Endodermal cell (in vitro differentiated cells): Measurements from ENCODE around the gene NDN. TPM values are rescaled to one million over a fixed set of nuclear protein-coding genes. Genes with fewer than 3 reads are reported as not detected.

Experiments
- DNase-seq: peaks from one replicate; pipeline ENCODE4 v3.0.0-alpha.2; 2017
- H3K27ac ChIP-seq: 2 replicates; pipeline ENCODE4 v1.5.1; 2013; ENCODE audit warnings: mild to moderate bottlenecking, low read depth, low read length, moderate library complexity
- H3K27me3 ChIP-seq: 2 replicates; pipeline ENCODE4 v1.6.1; 2013; ENCODE audit warnings: mild to moderate bottlenecking, low read length, moderate library complexity; ENCODE audit not compliant: insufficient read depth, control insufficient read depth, poor library complexity, severe bottlenecking
- H3K36me3 ChIP-seq: 2 replicates; pipeline ENCODE4 v1.7.0; 2013; ENCODE audit warnings: mild to moderate bottlenecking, low read length, moderate library complexity; ENCODE audit not compliant: control insufficient read depth, insufficient read depth
- H3K4me1 ChIP-seq: one replicate; pipeline ENCODE4 v1.7.0; 2013; ENCODE audit warnings: low read length; ENCODE audit not compliant: control insufficient read depth, insufficient read depth
- H3K4me3 ChIP-seq: 2 replicates; pipeline ENCODE4 v1.5.1; 2013; ENCODE audit warnings: mild to moderate bottlenecking, low read length, moderate library complexity
- H3K9ac ChIP-seq: 2 replicates; pipeline ENCODE4 v1.6.1; 2013; ENCODE audit warnings: mild to moderate bottlenecking, low read length, moderate library complexity; ENCODE audit not compliant: poor library complexity, severe bottlenecking; ENCODE audit errors: extremely low read depth
- H3K9me3 ChIP-seq: 2 replicates; pipeline ENCODE4 v1.6.1; 2013; ENCODE audit warnings: mild to moderate bottlenecking, low read length, moderate library complexity; ENCODE audit not compliant: control insufficient read depth
- H3K27ac Mint-ChIP-seq: 2 replicates; pipeline ENCODE4 v1.8.0; 2020; ENCODE audit warnings: mixed read lengths
- H3K27me3 Mint-ChIP-seq: 2 replicates; pipeline ENCODE4 v1.8.0; 2021; ENCODE audit warnings: mild to moderate bottlenecking, mixed read lengths; ENCODE audit not compliant: insufficient read depth
- H3K36me3 Mint-ChIP-seq: 2 replicates; pipeline ENCODE4 v1.8.0; 2020; ENCODE audit warnings: low read depth, mixed read lengths
- H3K4me1 Mint-ChIP-seq: 2 replicates; pipeline ENCODE4 v1.8.0; 2020; ENCODE audit warnings: mixed read lengths
- H3K4me3 Mint-ChIP-seq: 2 replicates; pipeline ENCODE4 v1.8.0; 2020; ENCODE audit warnings: mild to moderate bottlenecking, moderate library complexity, mixed read lengths
- H3K9me3 Mint-ChIP-seq: 2 replicates; pipeline ENCODE4 v1.8.0; 2020; ENCODE audit warnings: mild to moderate bottlenecking, mixed read lengths
- CTCF ChIP-seq: fragments of 200-600 bp; sonication (generic); conservative IDR thresholded peaks from 2 replicates; pipeline ENCODE4 v1.5.0; 2021; ENCODE audit warnings: antibody characterized with exemption, mild to moderate bottlenecking
- WGBS, 2 experiments: methylation state at CpG; one replicate each; pipeline versions ENCODE4 v1.1.5 to v1.1.7; 2013; ENCODE audit warnings: missing lambda C conversion rate in 2 of 2, mixed read lengths in 1 of 2; ENCODE audit not compliant: insufficient coverage in 1 of 2, insufficient read length in 1 of 2; 5-methylcytosine and 5-hydroxymethylcytosine counted together
- total RNA-seq, 2 donors: library from RNA; stranded (reverse); fragmentation: NEBNext Ultra II Directional in 1 of 2; extraction: Animal tissue kit (Norgen Biotek cat#: 25700) in 1 of 2; gene quantifications; 2 replicates in 1 of 2; 3 replicates in 1 of 2; pipeline ENCODE4 v1.2.1, GENCODE V29; 2021

NDN gene
- total RNA-seq, 2 donors from 2014 or later, result 40.3 to 41.8 TPM

- H3K27ac ChIP-seq, result no peak overlapping the region
- WGBS, 2 experiments, result 68 to 86% methylated on average over 3 to 5 of the region's 5 CpGs
- Mint-ChIP-seq H3K27ac (no peak overlapping the region), H3K36me3 (peaks cover 4% of the 10 kb centered on the region), H3K4me3 (no peak overlapping the region), H3K9me3 (peaks cover 59% of the 10 kb centered on the region), H3K27me3 (no peaks in the 10 kb centered on the region), H3K4me1 (no peaks in the 10 kb centered on the region)
- TF ChIP-seq CTCF, result no peak
- H3K4me3 ChIP-seq, result no peak overlapping the region
- H3K36me3 ChIP-seq, result no peaks in the 10 kb centered on the region
- H3K4me1 ChIP-seq, result no peaks in the 10 kb centered on the region
- no peaks in the 10 kb centered on the region for H3K27me3 ChIP-seq
- H3K9me3 ChIP-seq, result peaks cover 27% of the 10 kb centered on the region
- no peak overlapping the region for H3K9ac ChIP-seq
- DNase-seq, result peak; percentile 68
Observed at GRCh38 chr15:23690450-23690852, 3.3 kb upstream of the NDN start.

- Histone ChIP-seq H3K4me3 (no peak overlapping the region), H3K4me1 (no peaks in the 10 kb centered on the region), H3K9me3 (peaks cover 22% of the 10 kb centered on the region), H3K27ac (no peak overlapping the region), H3K36me3 (no peaks in the 10 kb centered on the region), H3K27me3 (no peaks in the 10 kb centered on the region), H3K9ac (no peak overlapping the region)
- Mint-ChIP-seq H3K9me3 (peaks cover 55% of the 10 kb centered on the region), H3K4me1 (no peaks in the 10 kb centered on the region), H3K27ac (no peak overlapping the region), H3K36me3 (peaks cover 4% of the 10 kb centered on the region), H3K27me3 (no peaks in the 10 kb centered on the region), H3K4me3 (no peak overlapping the region)
- no peak for DNase-seq
- WGBS, 2 experiments, result 92 to 94% methylated on average over 3 to 4 of the region's 4 CpGs
- TF ChIP-seq CTCF, result no peak
Observed at GRCh38 chr15:23690015-23690414, 2.9 kb upstream of the NDN start.

GRCh38 chr15:23686466-23687142 lies 501 bp downstream of the NDN start:
- H3K27me3 ChIP-seq, result no peaks in the 10 kb centered on the region
- peak; percentile 54 for DNase-seq
- no peaks in the 10 kb centered on the region for H3K36me3 ChIP-seq
- H3K9me3 ChIP-seq, result peaks cover 8% of the 10 kb centered on the region
- H3K27me3 Mint-ChIP-seq, result no peaks in the 10 kb centered on the region
- H3K4me1 ChIP-seq, result no peaks in the 10 kb centered on the region
- peaks cover 4% of the 10 kb centered on the region for H3K36me3 Mint-ChIP-seq
- WGBS, 2 experiments, result 40 to 63% methylated on average over 25 to 57 of the region's 57 CpGs
- TF ChIP-seq CTCF, result no peak
- H3K4me3 ChIP-seq, result peak overlapping the region; percentile 74
- peaks cover 41% of the 10 kb centered on the region for H3K9me3 Mint-ChIP-seq
- peak overlapping the region; percentile 15 for H3K9ac ChIP-seq
- no peak overlapping the region for H3K27ac ChIP-seq
- peak overlapping the region; percentile 65 for H3K4me3 Mint-ChIP-seq
- peaks cover 7% of the 10 kb centered on the region for H3K4me1 Mint-ChIP-seq
- no peak overlapping the region for H3K27ac Mint-ChIP-seq
